ENCODE results near the gene COL9A3.
A peak's percentile ranks its signal among the peaks of the same experiment; 100 is the strongest.

Gene COL9A3

GRCh38 chr20:62875419-62876361 is 58.8 kb downstream of the COL9A3 start:
- Mint-ChIP-seq H3K4me1 (peaks cover 33% of the 10 kb centered on the region), H3K27ac (peak overlapping the region; percentile 19 to 85 (median 84)), H3K4me3 (peak overlapping the region; percentile 61 to 73 (median 67)), H3K9me3 (no peaks in the 10 kb centered on the region), H3K36me3 (ENCODE audit: low read depth) (peaks cover 6% of the 10 kb centered on the region), H3K27me3 (ENCODE audit: low read depth) (no peaks in the 10 kb centered on the region)
- peak; percentile 48 to 51 (median 49) for TF ChIP-seq CTCF (IDR thresholded peaks at IDR 0.05; ENCODE audit: unreplicated experiment in 3 of 3)

GRCh38 chr20:62876501-62876901 is 59.7 kb downstream of the COL9A3 start:
- H3K4me3 Mint-ChIP-seq, result no peak overlapping the region
- no peak for TF ChIP-seq CTCF (IDR thresholded peaks at IDR 0.05; ENCODE audit: unreplicated experiment in 3 of 3)
- H3K27me3 Mint-ChIP-seq (ENCODE audit: low read depth), result no peaks in the 10 kb centered on the region
- H3K27ac Mint-ChIP-seq, result peak overlapping the region in 1 of 3 experiments; percentile 84
- H3K9me3 Mint-ChIP-seq, result no peaks in the 10 kb centered on the region
- H3K4me1 Mint-ChIP-seq, result peaks cover 36% of the 10 kb centered on the region
- H3K36me3 Mint-ChIP-seq (ENCODE audit: low read depth), result peaks cover 7% of the 10 kb centered on the region

GRCh38 chr20:62876902-62877816 is 60.3 kb downstream of the COL9A3 start:
- no peaks in the 10 kb centered on the region for H3K9me3 Mint-ChIP-seq
- H3K27ac Mint-ChIP-seq, result peak overlapping the region in 1 of 3 experiments; percentile 84
- H3K27me3 Mint-ChIP-seq (ENCODE audit: low read depth), result peaks cover 4% of the 10 kb centered on the region
- H3K4me3 Mint-ChIP-seq, result no peak overlapping the region
- H3K36me3 Mint-ChIP-seq (ENCODE audit: low read depth), result peaks cover 14% of the 10 kb centered on the region
- H3K4me1 Mint-ChIP-seq, result peaks cover 37% of the 10 kb centered on the region
- TF ChIP-seq CTCF (IDR thresholded peaks at IDR 0.05; ENCODE audit: unreplicated experiment in 3 of 3), result no peak

- Mint-ChIP-seq H3K4me1 (peaks cover 35% of the 10 kb centered on the region), H3K27ac (no peak overlapping the region), H3K4me3 (no peak overlapping the region), H3K27me3 (ENCODE audit: low read depth) (peaks cover 4% of the 10 kb centered on the region), H3K9me3 (no peaks in the 10 kb centered on the region), H3K36me3 (ENCODE audit: low read depth) (peaks cover 15% of the 10 kb centered on the region)
- no peak for TF ChIP-seq CTCF (IDR thresholded peaks at IDR 0.05; ENCODE audit: unreplicated experiment in 3 of 3)
Observed at GRCh38 chr20:62878244-62879038, 61.6 kb downstream of the COL9A3 start.

GRCh38 chr20:62879275-62880146 is 62.7 kb downstream of the COL9A3 start:
- Mint-ChIP-seq H3K9me3 (no peaks in the 10 kb centered on the region), H3K36me3 (ENCODE audit: low read depth) (peaks cover 19% of the 10 kb centered on the region), H3K27me3 (ENCODE audit: low read depth) (peaks cover 4% of the 10 kb centered on the region), H3K27ac (no peak overlapping the region), H3K4me1 (peaks cover 26% of the 10 kb centered on the region), H3K4me3 (no peak overlapping the region)
- TF ChIP-seq CTCF (IDR thresholded peaks at IDR 0.05; ENCODE audit: unreplicated experiment in 3 of 3), result no peak

Data from nephron (organoid).